SH-SY5Y (cell line): ENCODE measurements around the gene NUP50.

Source experiments
- GATA2 ChIP-seq: IDR thresholded peaks from 2 replicates; pipeline ENCODE4 v1.6.1; 2011; ENCODE audit warnings: mild to moderate bottlenecking, low read depth, low read length
- GATA3 ChIP-seq: IDR thresholded peaks from 2 replicates; pipeline ENCODE4 v1.6.1; 2011; ENCODE audit warnings: low read depth, mild to moderate bottlenecking, low read length, moderate library complexity

DNA sequence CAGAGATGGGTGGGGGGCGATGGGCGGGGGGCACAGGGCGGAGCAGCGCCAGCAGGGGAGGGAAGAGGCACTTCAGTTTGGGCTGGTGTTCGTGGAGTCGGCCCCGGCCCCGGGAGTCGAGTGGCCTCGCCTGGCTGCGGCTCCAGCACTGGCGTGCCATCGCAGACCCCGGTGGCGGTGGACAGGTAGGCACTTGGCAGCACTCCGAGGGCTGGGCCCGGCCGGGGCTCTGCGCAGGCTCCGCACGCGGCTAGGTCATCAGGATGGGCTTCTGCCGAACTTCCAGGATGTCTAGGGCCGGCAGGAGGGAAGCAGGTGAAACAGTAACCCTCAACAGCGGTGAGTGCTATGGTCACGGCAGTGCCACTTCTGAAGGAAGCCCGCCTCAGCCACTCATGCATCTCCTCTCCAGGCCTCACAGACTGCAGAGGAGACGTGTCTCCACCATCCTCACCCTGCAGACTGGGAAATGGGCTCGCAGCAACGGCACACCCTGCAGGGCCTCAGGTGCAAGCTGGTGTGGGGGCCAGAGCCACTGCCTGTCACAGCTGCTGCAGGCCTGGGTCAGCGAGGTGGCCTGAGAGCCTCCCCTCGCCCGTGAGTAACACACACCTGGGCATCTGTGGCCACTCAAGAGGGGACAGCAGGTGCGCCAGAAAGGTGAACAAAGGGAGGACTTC lies 33.3 kb downstream of the NUP50 start:
- TF ChIP-seq GATA3 (no peak), GATA2 (no peak)
